ENCODE measurements around the gene MYOG.

MYOG gene

GRCh38 chr1:203126151-203126865, 40.5 kb upstream of the MYOG start:
- peaks cover 20 to 27% of the 10 kb centered on the region in 2 experiments for H3K4me1 ChIP-seq (ENCODE audit: control insufficient read depth in 1 of 2, insufficient read depth in 1 of 2, low read depth in 1 of 2, low read length in 1 of 2)
- no peak overlapping the region for H3K27ac ChIP-seq
- H3K27me3 ChIP-seq, result peaks cover 98% of the 10 kb centered on the region
- no peaks in the 10 kb centered on the region for H3K36me3 ChIP-seq
- H3K4me3 ChIP-seq (ENCODE audit: low read depth in 1 of 2, low read length in 1 of 2), result no peak overlapping the region
- peak; percentile 32 for TF ChIP-seq CTCF (IDR thresholded peaks at IDR 0.05)
- no peaks in the 10 kb centered on the region for H3K9me3 ChIP-seq

GRCh38 chr1:203124546-203125317, 38.9 kb upstream of the MYOG start:
- Histone ChIP-seq H3K4me1 (ENCODE audit: control insufficient read depth in 1 of 2, insufficient read depth in 1 of 2, low read depth in 1 of 2, low read length in 1 of 2) (peaks cover 16 to 25% of the 10 kb centered on the region in 2 experiments), H3K36me3 (no peaks in the 10 kb centered on the region), H3K27ac (no peak overlapping the region), H3K27me3 (peaks cover 100% of the 10 kb centered on the region), H3K4me3 (ENCODE audit: low read depth in 1 of 2, low read length in 1 of 2) (no peak overlapping the region), H3K9me3 (no peaks in the 10 kb centered on the region)
- TF ChIP-seq CTCF (IDR thresholded peaks at IDR 0.05), result no peak

DNA sequence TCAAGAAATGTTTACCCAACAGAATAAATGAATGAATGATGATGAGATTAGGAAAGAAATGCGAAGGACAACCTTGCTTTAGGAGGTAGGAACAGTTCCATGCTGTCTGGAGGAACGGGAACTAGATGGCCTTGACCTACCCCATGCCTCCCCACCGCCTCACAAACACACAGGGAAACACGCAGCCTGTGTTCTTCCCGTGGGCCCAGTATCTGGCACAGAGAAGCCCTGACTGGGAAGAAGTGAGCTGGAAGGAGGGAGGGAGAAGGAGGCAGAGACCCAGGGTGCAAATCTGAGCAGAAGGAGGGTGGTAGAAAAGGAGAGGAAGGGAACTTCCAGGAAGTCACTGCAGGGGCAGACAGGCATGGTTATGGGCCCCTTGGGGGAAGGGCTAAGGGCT, 38.2 kb upstream of the MYOG start:
- Histone ChIP-seq H3K36me3 (no peaks in the 10 kb centered on the region), H3K4me3 (ENCODE audit: low read depth in 1 of 2, low read length in 1 of 2) (no peak overlapping the region), H3K9me3 (no peaks in the 10 kb centered on the region), H3K4me1 (ENCODE audit: control insufficient read depth in 1 of 2, insufficient read depth in 1 of 2, low read depth in 1 of 2, low read length in 1 of 2) (peaks cover 9 to 19% of the 10 kb centered on the region in 2 experiments), H3K27me3 (peaks cover 100% of the 10 kb centered on the region), H3K27ac (no peak overlapping the region)
- no peak for TF ChIP-seq CTCF (IDR thresholded peaks at IDR 0.05)

GRCh38 chr1:203122159-203122558, 36.3 kb upstream of the MYOG start:
- H3K9me3 ChIP-seq, result no peaks in the 10 kb centered on the region
- no peak overlapping the region for H3K27ac ChIP-seq
- peaks cover 100% of the 10 kb centered on the region for H3K27me3 ChIP-seq
- H3K4me1 ChIP-seq (ENCODE audit: control insufficient read depth in 1 of 2, insufficient read depth in 1 of 2, low read depth in 1 of 2, low read length in 1 of 2), result peaks cover 9 to 18% of the 10 kb centered on the region in 2 experiments
- no peak overlapping the region for H3K4me3 ChIP-seq (ENCODE audit: low read depth in 1 of 2, low read length in 1 of 2)
- no peaks in the 10 kb centered on the region for H3K36me3 ChIP-seq
- no peak for TF ChIP-seq CTCF (IDR thresholded peaks at IDR 0.05)

DNA sequence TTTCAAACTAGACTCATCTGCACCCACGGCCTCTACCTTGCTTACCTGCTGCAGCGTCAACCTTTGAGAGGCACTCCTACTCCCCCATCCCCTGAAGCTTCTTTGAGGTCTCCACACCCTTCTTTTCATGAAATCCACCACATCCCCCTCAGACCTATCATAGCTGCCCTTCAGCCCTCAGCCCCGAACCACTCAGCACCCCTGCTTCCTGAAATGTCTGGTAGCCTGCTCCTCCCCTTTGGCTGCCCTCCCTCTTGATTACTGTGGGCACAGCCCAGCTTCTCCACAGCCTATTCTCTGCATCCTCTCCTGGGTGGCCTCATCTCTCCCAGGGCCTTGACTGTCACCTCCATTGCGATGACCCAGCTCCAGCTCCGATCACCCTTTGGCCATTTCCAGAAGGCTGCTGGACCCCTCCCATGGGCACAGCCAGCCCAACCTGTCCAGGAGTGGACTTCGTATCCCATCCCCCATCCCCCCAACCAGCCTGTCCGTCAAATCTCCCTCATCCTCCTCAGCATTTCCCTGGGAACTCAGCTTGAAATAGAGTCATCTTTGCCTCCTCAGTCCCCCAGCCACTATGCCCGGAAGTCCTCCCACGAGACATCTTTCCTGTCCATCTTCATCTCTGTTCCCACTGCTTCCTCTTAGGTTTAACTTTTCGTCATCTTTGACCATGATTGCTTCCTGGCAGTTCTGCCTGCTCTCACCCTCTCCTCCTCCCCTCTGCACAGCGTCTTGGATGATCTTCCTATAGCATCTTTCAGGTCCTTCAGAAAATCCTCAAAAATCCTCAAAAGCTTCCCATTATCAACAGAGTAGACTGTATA, 35.6 kb upstream of the MYOG start:
- TF ChIP-seq CTCF (IDR thresholded peaks at IDR 0.05), result no peak
- H3K27me3 ChIP-seq, result peaks cover 100% of the 10 kb centered on the region
- no peaks in the 10 kb centered on the region for H3K36me3 ChIP-seq
- H3K4me1 ChIP-seq (ENCODE audit: control insufficient read depth in 1 of 2, insufficient read depth in 1 of 2, low read depth in 1 of 2, low read length in 1 of 2), result peaks cover 6 to 15% of the 10 kb centered on the region in 2 experiments
- no peaks in the 10 kb centered on the region for H3K9me3 ChIP-seq
- no peak overlapping the region for H3K27ac ChIP-seq
- no peak overlapping the region for H3K4me3 ChIP-seq (ENCODE audit: low read depth in 1 of 2, low read length in 1 of 2)
